ENCODE results near the gene CTDSPL2. TPM values are rescaled to one million over a fixed set of nuclear protein-coding genes. Genes with fewer than 3 reads are reported as not detected.

The CTDSPL2 gene
- total RNA-seq, 1 donor from 2014 or later = 41.6 TPM

DNA sequence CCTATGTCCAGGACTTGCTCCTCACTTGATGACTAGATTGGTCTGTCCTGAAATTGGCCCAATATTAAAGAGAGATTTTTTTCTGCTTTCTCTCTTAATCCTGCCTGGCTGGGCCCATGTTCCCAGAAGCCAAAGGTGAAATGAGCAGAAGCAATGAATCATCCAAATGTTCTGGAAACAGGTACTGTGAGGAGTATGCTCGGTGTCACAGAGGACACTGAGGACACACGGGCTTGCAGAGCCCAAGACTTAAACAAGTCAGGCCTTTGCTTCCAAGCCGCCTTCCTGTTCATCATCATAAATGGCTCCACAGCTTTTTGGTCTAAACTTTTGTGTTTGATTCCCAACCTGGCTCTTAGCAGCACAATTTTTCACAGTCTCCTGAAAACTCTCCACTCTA lies 140.9 kb downstream of the CTDSPL2 start:
- no peak for DNase-seq (ENCODE audit: low read depth)
- H3K36me3 ChIP-seq (ENCODE audit: control insufficient read depth, insufficient read depth, low read length) = peaks cover 11% of the 10 kb centered on the region
- no peaks in the 10 kb centered on the region for H3K27me3 ChIP-seq (ENCODE audit: control insufficient read depth, insufficient read depth, low read length)
- TF ChIP-seq, protein P1, sequence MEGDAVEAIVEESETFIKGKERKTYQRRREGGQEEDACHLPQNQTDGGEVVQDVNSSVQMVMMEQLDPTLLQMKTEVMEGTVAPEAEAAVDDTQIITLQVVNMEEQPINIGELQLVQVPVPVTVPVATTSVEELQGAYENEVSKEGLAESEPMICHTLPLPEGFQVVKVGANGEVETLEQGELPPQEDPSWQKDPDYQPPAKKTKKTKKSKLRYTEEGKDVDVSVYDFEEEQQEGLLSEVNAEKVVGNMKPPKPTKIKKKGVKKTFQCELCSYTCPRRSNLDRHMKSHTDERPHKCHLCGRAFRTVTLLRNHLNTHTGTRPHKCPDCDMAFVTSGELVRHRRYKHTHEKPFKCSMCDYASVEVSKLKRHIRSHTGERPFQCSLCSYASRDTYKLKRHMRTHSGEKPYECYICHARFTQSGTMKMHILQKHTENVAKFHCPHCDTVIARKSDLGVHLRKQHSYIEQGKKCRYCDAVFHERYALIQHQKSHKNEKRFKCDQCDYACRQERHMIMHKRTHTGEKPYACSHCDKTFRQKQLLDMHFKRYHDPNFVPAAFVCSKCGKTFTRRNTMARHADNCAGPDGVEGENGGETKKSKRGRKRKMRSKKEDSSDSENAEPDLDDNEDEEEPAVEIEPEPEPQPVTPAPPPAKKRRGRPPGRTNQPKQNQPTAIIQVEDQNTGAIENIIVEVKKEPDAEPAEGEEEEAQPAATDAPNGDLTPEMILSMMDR (IDR thresholded peaks at IDR 0.05; ENCODE audit: insufficient read depth, low read length, poor library complexity, severe bottlenecking) = no peak
- no peak overlapping the region for H3K4me3 ChIP-seq (ENCODE audit: low read depth, low read length)

DNA sequence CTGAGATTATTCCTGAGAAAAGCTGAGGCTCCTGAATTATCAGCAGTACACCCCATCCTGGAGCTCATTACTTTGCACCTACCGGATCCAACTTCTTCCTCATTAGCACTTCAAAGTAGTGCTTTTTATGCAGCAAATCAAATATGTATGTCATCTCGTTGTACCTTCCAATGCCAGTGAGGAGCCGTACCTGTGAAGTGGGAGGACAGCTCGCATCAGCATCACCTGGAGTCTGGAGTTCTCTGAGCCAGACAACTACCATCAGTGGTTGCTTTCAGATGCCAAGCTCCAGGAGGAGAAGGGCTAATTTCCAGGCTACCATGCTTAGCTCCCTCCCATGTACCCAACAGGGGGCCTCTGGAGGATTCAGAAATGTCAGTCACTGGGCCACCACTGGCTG lies 141.9 kb downstream of the CTDSPL2 start:
- Histone ChIP-seq H3K36me3 (ENCODE audit: control insufficient read depth, insufficient read depth, low read length) (peaks cover 12% of the 10 kb centered on the region), H3K4me3 (ENCODE audit: low read depth, low read length) (no peak overlapping the region), H3K27me3 (ENCODE audit: control insufficient read depth, insufficient read depth, low read length) (no peaks in the 10 kb centered on the region)
- no peak for DNase-seq (ENCODE audit: low read depth)
- TF ChIP-seq, protein P1 (IDR thresholded peaks at IDR 0.05; ENCODE audit: insufficient read depth, low read length, poor library complexity, severe bottlenecking) = no peak

DNA sequence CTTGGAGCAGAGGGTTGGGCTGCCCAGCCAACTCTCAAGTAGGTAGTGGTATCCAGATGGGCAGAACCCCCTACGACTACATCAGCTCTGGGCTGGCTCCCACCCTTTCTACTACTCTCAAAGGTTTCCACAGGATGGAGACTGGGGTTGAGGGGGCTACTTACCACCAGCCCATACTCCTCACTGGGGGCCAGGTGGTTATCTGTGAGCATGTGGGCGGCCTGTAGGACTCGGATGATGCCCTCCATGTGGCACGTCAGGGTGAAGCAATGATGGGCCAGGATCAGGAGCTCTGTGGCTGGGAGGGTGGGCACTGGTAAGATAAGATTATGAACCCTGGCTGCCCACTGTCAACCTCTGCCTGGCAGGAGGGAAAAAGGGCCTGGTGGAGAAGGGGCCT lies 142.9 kb downstream of the CTDSPL2 start:
- Histone ChIP-seq H3K27me3 (ENCODE audit: control insufficient read depth, insufficient read depth, low read length) (no peaks in the 10 kb centered on the region), H3K36me3 (ENCODE audit: control insufficient read depth, insufficient read depth, low read length) (peaks cover 10% of the 10 kb centered on the region), H3K4me3 (ENCODE audit: low read depth, low read length) (no peak overlapping the region)
- no peak for DNase-seq (ENCODE audit: low read depth)
- TF ChIP-seq, protein P1 (IDR thresholded peaks at IDR 0.05; ENCODE audit: insufficient read depth, low read length, poor library complexity, severe bottlenecking) = no peak

DNA sequence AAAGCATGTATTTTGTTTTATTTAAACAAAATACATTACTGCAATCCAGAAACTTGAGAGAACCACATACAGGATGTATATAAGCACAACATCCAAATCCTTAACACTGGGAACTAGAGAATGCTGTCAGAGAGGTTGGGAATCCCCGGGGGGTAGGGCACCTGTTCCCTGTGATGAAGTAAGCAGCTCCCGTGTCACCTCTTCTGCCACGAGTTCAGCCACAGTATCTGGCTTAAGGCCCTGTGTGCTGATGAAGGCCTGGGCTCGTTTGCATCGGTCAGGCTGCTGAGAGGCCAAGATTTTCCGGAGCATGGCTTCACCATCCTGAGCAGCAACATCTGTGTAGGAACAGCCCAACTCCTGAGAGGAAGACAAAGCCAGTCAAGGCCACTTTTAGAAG lies 146.0 kb downstream of the CTDSPL2 start:
- DNase-seq (ENCODE audit: low read depth) = no peak

DNA sequence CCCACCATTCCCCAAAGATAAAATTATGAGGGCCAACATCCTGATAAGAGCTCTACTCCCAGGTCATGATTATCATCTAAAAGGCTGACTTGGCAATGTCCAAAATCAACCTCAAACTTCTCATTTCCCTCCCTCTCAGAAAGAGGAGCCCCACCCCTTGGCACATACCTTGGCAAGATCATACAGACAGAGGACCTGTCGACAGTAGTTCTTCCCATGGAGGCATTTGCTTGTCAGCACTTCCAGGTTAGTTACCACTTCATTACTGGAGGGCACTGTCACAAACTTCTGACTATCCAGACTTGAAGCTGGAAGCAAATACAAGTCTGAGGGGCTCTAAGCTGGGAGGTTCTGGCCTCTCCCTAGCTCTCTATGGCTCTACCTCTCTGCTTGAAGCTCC lies 147.3 kb downstream of the CTDSPL2 start:
- no peaks in the 10 kb centered on the region for H3K27me3 ChIP-seq (ENCODE audit: control insufficient read depth, insufficient read depth, low read length)
- TF ChIP-seq, protein P1 (IDR thresholded peaks at IDR 0.05; ENCODE audit: insufficient read depth, low read length, poor library complexity, severe bottlenecking) = no peak
- peaks cover 5% of the 10 kb centered on the region for H3K36me3 ChIP-seq (ENCODE audit: control insufficient read depth, insufficient read depth, low read length)
- no peak overlapping the region for H3K4me3 ChIP-seq (ENCODE audit: low read depth, low read length)
- DNase-seq (ENCODE audit: low read depth) = no peak

More for the DNA sequence above, 146.0 kb downstream of the CTDSPL2 start:
- Histone ChIP-seq H3K27me3 (ENCODE audit: control insufficient read depth, insufficient read depth, low read length) (no peaks in the 10 kb centered on the region), H3K4me3 (ENCODE audit: low read depth, low read length) (no peak overlapping the region), H3K36me3 (ENCODE audit: control insufficient read depth, insufficient read depth, low read length) (peaks cover 5% of the 10 kb centered on the region)
- TF ChIP-seq, protein P1 (IDR thresholded peaks at IDR 0.05; ENCODE audit: insufficient read depth, low read length, poor library complexity, severe bottlenecking) = no peak

Other genes starting within 250 kb of the CTDSPL2 start
- gene FRMD5, start 232.4 kb upstream of the CTDSPL2 start, total RNA-seq = 9.9 and 12.5 TPM in 2 replicates
- gene GOLM2, start 138.9 kb upstream of the CTDSPL2 start, total RNA-seq = 70.0 and 72.2 TPM in 2 replicates
- gene EIF3J, start 109.5 kb downstream of the CTDSPL2 start, total RNA-seq = 47.7 and 52.3 TPM in 2 replicates
- gene SPG11, start 236.0 kb downstream of the CTDSPL2 start, total RNA-seq = 63.3 and 68.5 TPM in 2 replicates

Measured in kidney epithelial cell (primary cell).